NCI-H187 (cell line): ENCODE data around the gene IL11.

Experiments
- DNase-seq, 2 experiments: peaks; one replicate each; lab custom pipeline; 2025; lab: John Stamatoyannopoulos, UW

IL11 gene

DNA sequence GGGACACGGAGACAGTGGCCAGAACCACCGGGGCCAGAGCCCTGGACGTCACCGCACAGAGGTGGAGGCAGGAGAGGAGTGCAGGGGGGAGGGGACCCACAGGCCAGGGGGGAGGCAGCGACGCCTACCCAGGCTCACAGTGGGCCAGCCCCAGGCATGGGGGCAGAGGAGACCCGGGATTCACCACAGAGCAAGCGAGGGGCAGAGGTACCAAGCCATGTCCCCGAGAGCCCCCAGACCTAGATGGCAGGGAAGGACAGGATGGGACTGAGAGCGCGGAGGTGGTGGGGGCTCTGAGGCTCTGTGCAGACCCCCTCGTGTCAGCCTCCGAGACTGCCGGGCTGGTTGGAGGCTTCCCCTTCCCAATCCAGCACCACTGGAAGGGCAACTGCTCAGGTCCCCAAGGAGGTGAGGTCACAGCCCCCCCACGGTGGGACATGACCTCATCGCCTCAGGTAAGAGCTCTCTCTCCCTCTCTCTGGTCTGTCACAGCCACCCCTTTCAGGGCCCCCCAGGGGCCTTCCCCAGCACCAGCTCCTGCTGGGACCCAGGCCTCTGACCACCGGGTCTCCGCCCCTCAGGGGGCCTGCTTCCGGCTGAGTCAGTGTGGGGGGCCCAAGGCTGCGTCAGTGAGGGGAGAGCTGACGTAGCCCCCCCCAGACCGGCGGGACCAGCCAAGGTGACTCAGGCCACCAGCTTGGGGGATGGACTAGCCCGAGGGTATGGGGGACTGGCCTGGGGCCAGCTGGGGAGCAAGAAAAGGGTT is 2.2 kb upstream of the IL11 start:
- DNase-seq = no peak

- no peak for DNase-seq
Observed at GRCh38 chr19:55369653-55370304, 484 bp downstream of the IL11 start.

DNA sequence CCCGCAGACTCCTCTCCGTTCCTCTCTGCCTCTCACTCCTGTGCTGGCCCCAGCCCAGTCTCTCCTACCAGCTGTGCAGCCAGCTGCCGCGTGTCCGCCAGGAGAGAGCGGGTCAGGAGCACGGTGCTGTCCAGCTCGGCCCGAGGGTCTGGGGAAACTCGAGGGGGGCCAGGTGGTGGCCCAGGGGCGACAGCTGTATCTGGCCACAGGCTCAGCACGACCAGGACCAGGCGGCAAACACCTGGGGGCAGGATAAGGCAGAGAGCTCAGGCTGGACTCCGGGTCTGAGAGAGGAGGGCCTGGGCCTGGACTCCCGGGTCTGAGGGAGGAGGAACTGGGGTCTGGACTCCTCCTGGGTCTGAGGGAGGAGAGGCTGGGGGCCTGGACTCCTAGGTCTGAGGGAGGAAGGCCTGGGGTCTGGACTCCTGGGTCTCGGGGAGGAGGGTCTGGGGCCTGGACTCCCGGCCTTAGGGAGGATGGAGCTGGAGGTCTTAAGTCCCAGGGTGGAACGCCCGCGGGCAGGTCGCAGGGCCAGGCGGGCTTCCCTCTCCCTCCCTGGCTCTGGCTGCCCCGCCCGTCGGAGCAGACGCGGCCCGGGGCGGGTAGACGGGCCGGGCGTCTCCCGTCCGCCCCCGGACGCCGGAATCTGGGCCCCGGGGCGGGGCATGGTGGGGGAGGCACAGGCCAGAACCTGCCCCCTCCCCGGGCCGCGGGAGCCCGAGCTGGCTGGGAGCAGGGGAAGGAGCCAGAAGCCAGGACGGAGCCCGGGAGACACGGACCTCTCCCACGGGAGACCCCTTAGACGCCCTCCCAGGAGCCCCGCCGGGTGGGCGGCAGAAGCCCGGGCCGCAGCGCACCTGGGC is 1.3 kb downstream of the IL11 start:
- no peak for DNase-seq

DNA sequence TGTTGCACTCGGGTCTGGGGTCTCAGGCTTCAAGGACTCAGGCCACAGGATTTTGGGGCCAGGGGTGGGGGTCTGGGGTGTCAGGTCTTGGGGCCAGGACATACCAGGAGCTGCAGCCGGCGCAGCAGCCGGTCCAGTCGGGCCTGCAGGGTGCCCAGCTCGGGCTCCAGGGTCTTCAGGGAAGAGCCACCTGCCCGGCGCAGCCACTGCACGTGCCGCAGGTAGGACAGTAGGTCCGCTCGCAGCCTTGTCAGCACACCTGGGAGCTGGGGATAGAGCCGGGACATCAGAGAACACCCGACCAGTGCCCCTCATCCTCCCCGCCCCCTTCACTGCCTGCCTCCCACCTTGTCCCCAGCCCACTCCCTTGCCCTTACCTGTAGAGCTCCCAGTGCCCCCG is 2.2 kb downstream of the IL11 start:
- DNase-seq = no peak

GRCh38 chr19:55366790-55367189 is 3.5 kb downstream of the IL11 start:
- no peak for DNase-seq

GRCh38 chr19:55365964-55366363 is 4.3 kb downstream of the IL11 start:
- no peak for DNase-seq

DNA sequence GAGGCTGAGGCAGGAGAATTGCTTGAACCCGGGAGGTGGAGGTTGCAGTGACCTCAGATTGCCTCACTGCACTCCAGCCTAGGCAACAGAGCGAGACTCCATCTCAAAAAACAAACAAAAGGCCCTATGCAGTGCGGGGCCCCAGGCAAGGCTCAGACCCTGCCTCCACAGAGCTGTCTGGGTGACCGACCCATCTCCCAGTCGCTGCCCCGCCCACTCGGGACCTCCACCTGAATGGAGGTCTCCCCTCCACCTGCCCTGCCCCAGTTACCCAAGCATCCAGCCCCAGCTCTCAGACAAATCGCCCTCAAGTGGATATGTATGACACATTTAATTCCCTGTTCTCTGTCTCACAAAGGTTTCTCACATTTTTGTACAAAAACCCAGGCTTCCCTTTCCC is 5.0 kb downstream of the IL11 start:
- DNase-seq = no peak

- DNase-seq = no peak
Observed at GRCh38 chr19:55362990-55363716, 7.1 kb downstream of the IL11 start, which contains the start of gene GARIN5B. GARIN5B (minus strand) TSS chr19:55363260; CDS start chr19:55363066, 194 bp downstream.

GRCh38 chr19:55362174-55362989 is 7.9 kb downstream of the IL11 start:
- DNase-seq = no peak

DNA sequence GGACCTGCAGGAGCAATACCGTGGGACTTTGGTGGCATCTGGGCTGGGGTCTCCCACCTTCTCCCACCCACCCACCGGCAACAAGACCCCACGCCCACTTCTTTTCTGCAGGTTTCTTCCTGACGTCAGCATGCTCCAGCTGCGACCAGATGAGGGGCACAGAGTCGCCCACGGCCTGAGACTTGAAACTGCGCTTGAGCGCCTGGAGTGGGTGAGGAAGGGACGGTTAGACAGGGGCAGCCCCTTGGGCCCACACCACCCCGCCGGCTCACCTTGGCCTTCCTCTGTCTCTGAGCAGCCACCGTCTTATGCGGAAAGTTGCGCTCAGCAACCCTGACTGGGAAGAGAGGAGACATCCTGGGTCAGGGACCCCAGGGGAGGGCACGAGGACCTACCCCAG is 9.4 kb downstream of the IL11 start:
- DNase-seq = no peak

DNA sequence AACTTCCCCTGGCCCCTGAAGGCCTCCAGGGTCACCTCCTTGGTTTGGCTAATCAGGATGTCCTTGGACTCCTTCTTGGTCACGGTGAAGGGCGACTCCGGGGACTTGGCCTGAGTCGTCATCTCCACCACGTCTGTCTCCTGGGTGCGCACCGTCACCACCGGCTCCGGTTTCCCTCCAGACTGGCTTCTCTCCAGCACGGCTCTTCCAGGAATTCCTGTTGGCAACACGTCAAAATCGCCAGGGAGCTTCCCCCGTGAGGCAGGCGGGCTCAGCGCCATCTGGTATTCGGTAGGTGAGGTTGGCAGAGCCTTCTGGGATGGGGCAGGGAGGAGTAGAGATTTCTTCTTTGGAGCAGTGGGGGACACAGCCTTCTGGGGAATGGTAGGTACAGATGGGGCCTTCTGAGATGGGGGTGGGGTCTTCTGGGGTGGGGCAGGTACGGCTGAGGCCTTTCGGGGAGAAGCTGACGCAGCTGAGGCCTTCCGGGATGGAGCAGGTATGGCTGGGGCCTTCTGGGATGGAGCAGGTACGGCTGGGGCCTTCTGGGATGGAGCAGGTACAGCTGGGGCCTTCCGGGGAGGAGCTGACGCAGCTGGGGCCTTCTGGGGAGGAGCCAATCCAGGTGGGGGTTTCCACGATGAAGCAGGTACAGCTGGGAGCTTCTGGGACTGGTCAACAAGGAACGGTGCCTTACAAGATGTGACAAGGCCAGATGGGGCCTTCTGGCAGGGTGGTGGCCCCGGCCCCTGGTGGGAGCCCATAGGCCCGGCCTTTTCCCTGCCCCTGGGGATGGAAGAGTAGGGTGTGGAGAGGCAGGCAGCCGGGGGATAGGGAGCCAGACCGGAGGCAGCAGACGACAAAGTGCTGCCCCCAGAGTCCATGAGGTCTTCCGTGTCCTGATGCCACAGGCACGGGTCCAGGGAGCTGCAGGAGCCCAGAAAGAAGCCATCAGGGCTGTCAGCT is 11.0 kb downstream of the IL11 start:
- DNase-seq = no peak

DNA sequence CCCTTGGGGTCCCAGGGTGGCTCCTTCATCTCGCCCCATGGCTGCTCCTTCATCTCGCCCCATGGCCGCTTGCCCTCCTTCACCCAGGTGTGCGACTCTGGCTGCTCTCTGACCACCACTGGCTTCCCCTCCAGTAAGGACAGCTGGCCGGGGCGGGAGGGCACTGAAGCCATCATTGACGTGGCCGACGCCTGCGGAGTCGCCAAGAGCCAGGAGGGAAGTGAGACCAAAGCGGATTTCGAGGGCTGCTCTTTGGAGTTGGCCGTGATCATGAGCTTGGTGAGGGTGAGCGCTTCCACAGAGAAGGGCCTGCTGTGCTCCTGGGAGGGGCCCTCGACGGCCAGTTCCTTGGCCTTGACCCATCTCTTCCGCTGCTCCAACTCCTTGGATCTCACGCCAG is 11.8 kb downstream of the IL11 start:
- no peak for DNase-seq

DNA sequence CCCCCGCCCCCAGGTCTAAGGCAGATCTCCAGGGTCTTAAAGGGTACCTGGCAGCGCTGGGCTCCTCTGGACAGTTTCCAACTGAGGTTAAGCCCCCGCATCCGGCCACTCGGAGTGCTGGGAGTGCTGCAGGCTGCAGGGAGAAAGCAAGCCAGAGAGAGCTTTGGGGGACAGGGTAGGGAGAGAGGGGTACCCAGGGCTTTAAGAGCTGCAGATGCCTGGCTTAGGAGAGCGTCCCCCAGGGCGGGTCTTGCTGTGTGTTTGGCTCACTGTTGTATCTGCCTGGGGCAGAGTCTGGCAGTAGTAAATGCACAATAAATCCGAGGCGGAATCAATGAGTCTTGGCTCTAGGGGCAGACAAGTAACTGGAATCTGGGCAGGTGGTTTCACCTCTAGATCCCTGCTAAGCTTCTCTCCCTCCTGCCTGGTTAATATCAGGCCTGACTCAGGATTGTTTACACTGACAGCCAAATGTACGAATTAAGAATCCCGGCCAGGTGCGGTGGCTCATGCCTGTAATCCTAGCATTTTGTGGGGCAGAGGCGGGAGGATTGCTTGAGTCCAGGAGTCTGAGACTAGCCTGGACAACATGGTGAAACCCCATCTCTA is 14.9 kb downstream of the IL11 start:
- DNase-seq = no peak

- no peak for DNase-seq
Observed at GRCh38 chr19:55354698-55355212, 15.5 kb downstream of the IL11 start, which contains the start of gene COX6B2. COX6B2 (minus strand) TSS chr19:55354719; CDS start chr19:55354521, 198 bp downstream.

GRCh38 chr19:55353803-55354697 is 16.2 kb downstream of the IL11 start:
- peak in 1 of 2 experiments; percentile 33 for DNase-seq

DNA sequence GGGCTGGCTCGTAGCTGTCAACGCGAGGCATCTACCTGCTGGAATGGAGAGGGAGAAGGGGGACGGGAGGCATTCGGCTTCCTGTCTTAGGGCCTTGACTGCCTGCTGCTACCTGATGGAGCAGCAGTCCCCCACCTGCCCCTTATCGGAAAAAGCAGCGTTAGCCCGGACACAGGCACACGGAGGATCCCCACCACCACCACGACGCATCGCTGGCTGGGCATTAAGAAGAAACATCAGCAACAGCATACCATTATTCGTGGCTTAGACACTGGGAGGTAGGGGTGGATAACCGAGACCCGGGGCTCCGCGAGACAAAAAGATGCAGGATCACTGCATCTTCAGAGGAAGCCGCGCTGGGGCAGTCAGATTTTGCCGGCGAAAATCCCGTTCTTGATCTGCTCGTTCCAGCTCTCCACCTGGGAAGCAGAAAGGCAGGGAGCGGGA is 16.9 kb downstream of the IL11 start:
- no peak for DNase-seq

DNA sequence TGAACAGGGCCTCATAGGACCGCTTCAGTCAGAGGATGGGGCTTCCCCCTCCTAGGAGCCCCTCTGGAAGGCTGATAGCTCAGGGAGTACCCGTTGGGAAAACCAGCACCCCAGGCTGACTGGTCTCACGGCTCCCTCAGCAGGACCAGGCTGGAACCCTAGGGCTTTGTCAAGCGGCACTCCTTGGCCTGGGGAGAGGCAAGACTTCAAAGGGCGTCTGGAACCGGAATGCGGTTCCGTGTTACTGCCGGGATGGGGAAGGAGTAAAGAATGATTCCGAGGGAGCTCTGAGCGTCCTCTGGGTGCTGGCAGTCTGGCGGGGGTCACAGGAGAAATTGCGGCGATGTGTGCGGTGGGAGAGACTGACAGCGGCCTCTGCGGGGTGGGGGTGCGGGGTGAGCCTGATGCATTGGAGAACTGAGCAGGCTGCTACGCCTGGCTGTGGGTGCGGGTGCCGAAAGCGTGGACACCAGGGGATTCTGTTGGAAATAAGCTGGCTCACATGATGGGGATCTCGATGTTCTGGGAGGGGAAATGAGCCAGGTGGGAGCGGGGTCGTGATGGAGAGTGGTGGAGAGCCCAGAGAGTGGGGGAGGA is 17.6 kb downstream of the IL11 start:
- DNase-seq = no peak

DNA sequence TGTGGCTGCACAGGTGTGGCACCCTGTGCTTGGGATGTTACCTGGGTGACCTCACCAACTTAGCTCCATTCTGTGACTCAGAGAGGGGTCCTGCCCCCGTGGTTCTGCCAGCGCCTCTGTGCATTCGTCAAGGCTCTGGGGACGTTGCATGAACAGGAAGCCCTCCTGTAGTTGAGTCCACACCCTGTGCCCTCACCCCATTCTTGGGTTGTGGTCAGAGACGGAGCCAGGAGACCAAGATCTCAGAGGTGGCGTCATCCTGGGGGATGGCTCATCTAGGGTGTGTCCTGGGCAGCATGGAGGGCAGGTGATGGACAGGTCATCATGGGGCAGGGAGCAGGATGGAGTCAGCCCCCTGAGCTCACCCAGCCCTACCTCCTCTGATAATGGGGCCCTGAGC is 18.2 kb downstream of the IL11 start:
- DNase-seq = no peak
